Measurements from ENCODE around the gene CADM4. TPM values are rescaled to one million over a fixed set of nuclear protein-coding genes. Genes with fewer than 3 reads are reported as not detected.

Gene CADM4
- polyA plus RNA-seq, 1 of the 3 experiments (the other 2 are of a cell fraction) = 28.9 TPM

GRCh38 chr19:43578787-43579186 is 60.9 kb downstream of the CADM4 start (continued):
- TF ChIP-seq TAF1 (IDR thresholded peaks at IDR 0.05; ENCODE audit: borderline replicate concordance, low read depth, low read length) = no peak

- peaks cover 23% of the 10 kb centered on the region; the same call in 1 of the 2 replicates for H3K79me2 ChIP-seq (ENCODE audit: insufficient read depth)
- TF ChIP-seq MEF2A (IDR thresholded peaks at IDR 0.05; ENCODE audit: borderline replicate concordance, low read depth) (no peak), NRF1 (IDR thresholded peaks at IDR 0.05; ENCODE audit: low read depth, low read length) (peak; percentile 32; the same call in 1 of the 2 replicates), FOSL2 (IDR thresholded peaks at IDR 0.05; ENCODE audit: borderline replicate concordance, low read depth) (no peak), ZBTB33 (IDR thresholded peaks at IDR 0.05; ENCODE audit: borderline replicate concordance, low read depth) (no peak)
- H3K9me2 ChIP-seq = no peaks in the 10 kb centered on the region
- H3K4me3 ChIP-seq (ENCODE audit: low read depth in 2 of 2, low read length in 1 of 2) = peak overlapping the region; percentile 38 to 59
- H4K20me1 ChIP-seq (ENCODE audit: insufficient read depth) = no peaks in the 10 kb centered on the region
- DNase-seq = no peak
- H3F3A ChIP-seq (replicated peaks; ENCODE audit: insufficient read depth) = no peaks in the 10 kb centered on the region
- CTCF ChIA-PET = interaction anchor here (2.7 to 3.7 kb wide), 2 partner anchors 19 to 21 kb away, joined by 12 to 43 read pairs; no protein-coding TSS in a partner anchor
- H3K9ac ChIP-seq = peak overlapping the region; percentile 68
- peak overlapping the region; percentile 73 to 87 for H3K27ac ChIP-seq (ENCODE audit: low read depth in 2 of 2, low read length in 1 of 2)
- 72% methylated on average over 33 of the region's 37 CpGs for WGBS (ENCODE audit: low lambda C conversion rate)
- peak overlapping the region; percentile 100 for H2AFZ ChIP-seq (ENCODE audit: low read depth)
- H3K9me3 ChIP-seq = no peaks in the 10 kb centered on the region
- H3K36me3 ChIP-seq (replicated peaks in 1 of 2; ENCODE audit: control insufficient read depth in 1 of 2, insufficient read depth in 2 of 2, low read length in 1 of 2) = peaks cover 0 to 9% of the 10 kb centered on the region in 2 experiments
- peaks cover 0 to 19% of the 10 kb centered on the region in 2 experiments; a peak in 1 of 4 replicates for H3K4me1 ChIP-seq (ENCODE audit: control insufficient read depth in 1 of 2, insufficient read depth in 2 of 2, low read depth in 1 of 2, low read length in 1 of 2)
- POLR2A ChIA-PET = interaction anchor here (1.7 kb wide), 1 partner anchor 20 kb away, joined by 4 read pairs; the partner anchor contains the start of gene ZNF576
- H3K27me3 ChIP-seq (ENCODE audit: insufficient read depth) = no peaks in the 10 kb centered on the region
- H3K4me2 ChIP-seq = peak overlapping the region; percentile 77
Observed at GRCh38 chr19:43575955-43576878, 63.4 kb downstream of the CADM4 start.

GRCh38 chr19:43575156-43575950 is 64.3 kb downstream of the CADM4 start, which contains the start of the genes PINLYP and XRCC1:
Gene PINLYP, plus strand, starts transcription at chr19:43575801. Its CDS starts 1,391 bp downstream, at chr19:43577192.
Gene XRCC1, minus strand, starts transcription at chr19:43575527. Its CDS starts 69 bp downstream, at chr19:43575458.
- POLR2A ChIA-PET = interaction anchor here (1.7 kb wide), 1 partner anchor 21 kb away, joined by 4 read pairs; the partner anchor contains the start of gene ZNF576
- Histone ChIP-seq H3K9ac (peak within 1 kb of the TSS; percentile 96), H4K20me1 (ENCODE audit: insufficient read depth) (no peaks in the 10 kb centered on the region), H3K27ac (ENCODE audit: low read depth in 2 of 2, low read length in 1 of 2) (peak within 1 kb of the TSS; percentile 80 to 87), H3K4me3 (ENCODE audit: low read depth in 2 of 2, low read length in 1 of 2) (peak within 1 kb of the TSS; percentile 75 to 91), H3K4me1 (ENCODE audit: control insufficient read depth in 1 of 2, insufficient read depth in 2 of 2, low read depth in 1 of 2, low read length in 1 of 2) (peaks cover 0 to 15% of the 10 kb centered on the region in 2 experiments; a peak in 1 of 4 replicates), H3K27me3 (ENCODE audit: insufficient read depth) (no peaks in the 10 kb centered on the region), H3K36me3 (replicated peaks in 1 of 2; ENCODE audit: control insufficient read depth in 1 of 2, insufficient read depth in 2 of 2, low read length in 1 of 2) (peaks cover 0 to 9% of the 10 kb centered on the region in 2 experiments), H3K4me2 (peak within 1 kb of the TSS; percentile 93), H3K9me2 (no peaks in the 10 kb centered on the region), H3K9me3 (no peaks in the 10 kb centered on the region), H3F3A (replicated peaks; ENCODE audit: insufficient read depth) (no peaks in the 10 kb centered on the region), H2AFZ (ENCODE audit: low read depth) (peak within 1 kb of the TSS; percentile 100), H3K79me2 (ENCODE audit: insufficient read depth) (peaks cover 27% of the 10 kb centered on the region; the same call in 1 of the 2 replicates)
- DNase-seq = peak; percentile 95
- CTCF ChIA-PET = interaction anchor here (0.9 to 3.7 kb wide), 4 partner anchors 9 to 40 kb away, joined by 3 to 43 read pairs (median 8); no protein-coding TSS in a partner anchor
- under 1% methylated on average over 27 of the region's 51 CpGs for WGBS (ENCODE audit: low lambda C conversion rate)
- peak; percentile 99 for TF ChIP-seq RFX5 (IDR thresholded peaks at IDR 0.05; ENCODE audit: low read length)
- TF ChIP-seq IRF3 (IDR thresholded peaks at IDR 0.05; ENCODE audit: low read depth, low read length) = no peak
- peak; percentile 19; the same call in 1 of the 2 replicates for TF ChIP-seq YY1 (IDR thresholded peaks at IDR 0.05; ENCODE audit: low read depth)
- TF ChIP-seq TCF12 (IDR thresholded peaks at IDR 0.05) = no peak
- no peak for TF ChIP-seq CHD2 (IDR thresholded peaks at IDR 0.05; ENCODE audit: low read length, partially characterized antibody)
- no peak for TF ChIP-seq CTCF (IDR thresholded peaks at IDR 0.05)
- TF ChIP-seq SIN3A (IDR thresholded peaks at IDR 0.05; ENCODE audit: borderline replicate concordance, low read depth, low read length) = 0 out of 2 replicates have a peak, but pooled peaks have one; percentile 33
- TF ChIP-seq FOSL2 (IDR thresholded peaks at IDR 0.05; ENCODE audit: borderline replicate concordance, low read depth) = no peak
- TF ChIP-seq GATA2 (CRISPR knock-in tag; IDR thresholded peaks at IDR 0.05) = no peak
- TF ChIP-seq POLR2AphosphoS5 (IDR thresholded peaks at IDR 0.05; ENCODE audit: low read depth, low read length) = no peak
